ENCODE data around the gene SCP2D1. TPM values are rescaled to one million over a fixed set of nuclear protein-coding genes. Genes with fewer than 3 reads are reported as not detected.

SCP2D1 gene
- total and polyA plus RNA-seq, 2 of the 8 experiments (the other 6 are each of a cell fraction or from before 2014, with no cell fraction given), result not detected

DNA sequence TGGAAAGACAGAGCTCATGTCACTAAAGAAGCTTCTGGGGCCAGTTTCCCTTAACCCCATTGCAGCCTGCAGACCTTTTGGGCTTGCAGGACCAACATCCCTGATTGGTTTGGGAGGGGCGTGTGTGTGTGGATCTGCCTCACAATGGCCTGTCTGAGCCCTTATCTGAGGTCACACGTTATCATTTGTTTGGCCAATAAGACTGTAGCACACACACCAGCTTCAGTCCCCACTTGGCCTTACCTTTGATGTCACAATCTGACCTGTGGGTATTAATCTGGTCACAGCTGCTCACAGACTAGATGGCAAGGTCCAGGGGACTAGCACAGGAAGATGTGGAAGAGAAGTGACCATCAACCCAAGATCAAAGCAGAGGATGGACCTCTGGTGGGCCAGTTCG is at the start of gene SCP2D1 (continued):
- TF ChIP-seq RBBP5 (IDR thresholded peaks at IDR 0.05; ENCODE audit: borderline replicate concordance, low read depth, low read length), result no peak
- no peak for TF ChIP-seq BRCA1 (IDR thresholded peaks at IDR 0.05; ENCODE audit: low read depth, low read length)
- TF ChIP-seq TAF7 (optimal IDR thresholded peaks at IDR 0.05; ENCODE audit: borderline replicate concordance, low read depth, low read length), result no peak
- no peak for TF ChIP-seq CBX5 (IDR thresholded peaks at IDR 0.05; ENCODE audit: low read depth, low read length)
